ENCODE measurements around the gene ZNF789. TPM values are rescaled to one million over a fixed set of nuclear protein-coding genes. Genes with fewer than 3 reads are reported as not detected.

ZNF789 gene
- total and polyA plus RNA-seq, 2 of the 4 experiments (the other 2 are of a cell fraction): 4.8 to 8.9 TPM

- DNase-seq (no peak), ATAC-seq (ENCODE audit: low read depth) (no peak)
- no peaks in the 10 kb centered on the region for H3K9me3 ChIP-seq (ENCODE audit: control insufficient read depth, insufficient read depth, low read length)
- intact Hi-C loops (cut with micrococcal nuclease): no loop called here
- peaks cover 61% of the 10 kb centered on the region for H4K20me1 ChIP-seq (ENCODE audit: insufficient read depth, low read length)
- CTCF ChIA-PET: no interaction called here
- H2AFZ ChIP-seq (replicated peaks; ENCODE audit: low read length, poor library complexity): no peak overlapping the region
- no peak overlapping the region for H3K18ac ChIP-seq (ENCODE audit: low read depth, low read length)
- peaks cover 83% of the 10 kb centered on the region for H3K36me3 ChIP-seq (ENCODE audit: control insufficient read depth, insufficient read depth, low read length)
- peaks cover 19 to 79% of the 10 kb centered on the region in 2 experiments for H3K79me1 ChIP-seq (ENCODE audit: low read depth in 1 of 2, low read length in 2 of 2)
- dilution Hi-C loops (cut with HindIII; ENCODE audit: low sequenced_read_pairs, unreplicated experiment): no loop called here
- no TSS peak for BruUV-seq (replicated peaks)
- H3K56ac ChIP-seq (ENCODE audit: extremely low read depth, insufficient read depth, low read length): no peak overlapping the region
- no peaks in the 10 kb centered on the region for H3K4me1 ChIP-seq (ENCODE audit: control insufficient read depth, insufficient read depth, low read length)
- peaks cover 3% of the 10 kb centered on the region; the same call in 1 of the 2 replicates for H3K9me1 ChIP-seq (ENCODE audit: insufficient read depth, low read length)
- no peak overlapping the region for H2BK15ac ChIP-seq (ENCODE audit: low read depth, low read length)
- POLR2A ChIA-PET (ENCODE audit: unreplicated experiment): no interaction called here
- H3K9ac ChIP-seq (ENCODE audit: low read depth, low read length): no peak overlapping the region
- H2BK120ac ChIP-seq (ENCODE audit: low read depth, low read length): no peak overlapping the region
- H3K4me3 ChIP-seq (ENCODE audit: insufficient read depth, low read depth, low read length): no peak overlapping the region
- H3K27me3 ChIP-seq (ENCODE audit: control insufficient read depth, insufficient read depth, low read length): no peaks in the 10 kb centered on the region
- no peak overlapping the region for H3K23ac ChIP-seq (ENCODE audit: low read depth, low read length)
- H2BK5ac ChIP-seq (ENCODE audit: low read depth, low read length, poor library complexity, severe bottlenecking): no peak overlapping the region
- no peak overlapping the region for H3K14ac ChIP-seq (replicated peaks; ENCODE audit: low read depth, low read length)
- in situ Hi-C loops (cut with MboI; ENCODE audit: low sequenced_read_pairs): no loop called here
- no peak overlapping the region for H2AK5ac ChIP-seq (ENCODE audit: low read depth, low read length)
- no peak overlapping the region for H2BK20ac ChIP-seq (ENCODE audit: low read depth, low read length)
- no peak overlapping the region for H4K91ac ChIP-seq (ENCODE audit: insufficient read depth, low read depth, low read length)
- H2AK9ac ChIP-seq (replicated peaks; ENCODE audit: low read depth, low read length, poor library complexity): no peak overlapping the region
- WGBS, 2 experiments (ENCODE audit: extremely low coverage in 2 of 2, insufficient read length in 1 of 2): no CpG with 5 or more reads among the region's 9 CpGs
- no peak overlapping the region for H3K4ac ChIP-seq (ENCODE audit: low read depth, low read length)
- no peak overlapping the region for H4K8ac ChIP-seq (ENCODE audit: low read depth in 2 of 2, low read length in 2 of 2)
- no peak for TF ChIP-seq RFX5 (IDR thresholded peaks at IDR 0.05; ENCODE audit: low read depth, low read length)
- TF ChIP-seq MXI1 (IDR thresholded peaks at IDR 0.05; ENCODE audit: borderline replicate concordance, low read depth, low read length): no peak
- TF ChIP-seq, protein P1, sequence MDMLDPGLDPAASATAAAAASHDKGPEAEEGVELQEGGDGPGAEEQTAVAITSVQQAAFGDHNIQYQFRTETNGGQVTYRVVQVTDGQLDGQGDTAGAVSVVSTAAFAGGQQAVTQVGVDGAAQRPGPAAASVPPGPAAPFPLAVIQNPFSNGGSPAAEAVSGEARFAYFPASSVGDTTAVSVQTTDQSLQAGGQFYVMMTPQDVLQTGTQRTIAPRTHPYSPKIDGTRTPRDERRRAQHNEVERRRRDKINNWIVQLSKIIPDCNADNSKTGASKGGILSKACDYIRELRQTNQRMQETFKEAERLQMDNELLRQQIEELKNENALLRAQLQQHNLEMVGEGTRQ (IDR thresholded peaks at IDR 0.05; ENCODE audit: low read depth, low read length): no peak
- H4K5ac ChIP-seq (ENCODE audit: low read depth, low read length): no peak overlapping the region
- H3K4me2 ChIP-seq (ENCODE audit: low read depth, low read length): no peak overlapping the region
- no peak overlapping the region for H3K27ac ChIP-seq (ENCODE audit: insufficient read depth, low read length)
These were observed 16.8 kb upstream of the ZNF789 start for GRCh38 chr7:99455874-99456273.
